ENCODE data around the gene BRCA2.

BRCA2 gene

DNA sequence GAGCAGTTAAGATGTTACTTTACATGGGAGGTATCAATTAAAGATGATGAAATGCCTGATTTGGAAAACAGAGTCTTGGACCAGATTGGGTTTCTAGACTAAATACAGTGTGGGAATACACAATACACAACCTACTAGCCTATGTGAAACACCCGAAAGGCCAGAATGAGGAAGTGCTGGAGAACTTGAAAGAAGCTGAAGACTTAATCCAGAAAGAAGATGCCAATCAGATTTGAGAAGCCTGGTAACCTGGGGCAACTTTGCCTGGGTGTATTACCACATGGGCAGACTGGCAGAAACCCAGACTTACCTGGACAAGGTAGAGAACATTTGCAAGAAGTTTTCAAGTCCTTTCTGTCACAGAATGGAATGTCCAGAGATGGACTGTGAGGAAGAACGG is 69.4 kb downstream of the BRCA2 start:
- no peak for DNase-seq

DNA sequence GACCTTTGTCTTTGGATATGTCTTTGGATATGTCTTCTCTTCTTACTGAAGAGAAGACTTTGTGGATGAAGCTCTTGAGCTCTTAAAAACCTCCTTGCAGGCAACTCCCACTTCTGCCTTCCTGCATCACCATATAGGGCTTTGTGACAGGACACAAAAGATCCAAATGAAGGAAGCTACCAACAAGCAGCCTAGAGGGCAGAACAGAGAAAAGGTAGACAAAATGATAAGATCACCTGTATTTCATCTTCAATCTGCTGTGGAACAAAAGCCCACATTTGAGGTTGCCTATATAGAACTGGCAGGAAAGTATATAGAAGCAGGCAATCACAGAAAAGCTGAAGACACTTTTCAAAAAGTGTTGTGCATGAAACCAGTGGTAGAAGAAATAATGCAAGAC is 70.1 kb downstream of the BRCA2 start:
- DNase-seq = no peak

- DNase-seq = no peak
Observed at GRCh38 chr13:32390048-32390447, 74.7 kb downstream of the BRCA2 start.

DNA sequence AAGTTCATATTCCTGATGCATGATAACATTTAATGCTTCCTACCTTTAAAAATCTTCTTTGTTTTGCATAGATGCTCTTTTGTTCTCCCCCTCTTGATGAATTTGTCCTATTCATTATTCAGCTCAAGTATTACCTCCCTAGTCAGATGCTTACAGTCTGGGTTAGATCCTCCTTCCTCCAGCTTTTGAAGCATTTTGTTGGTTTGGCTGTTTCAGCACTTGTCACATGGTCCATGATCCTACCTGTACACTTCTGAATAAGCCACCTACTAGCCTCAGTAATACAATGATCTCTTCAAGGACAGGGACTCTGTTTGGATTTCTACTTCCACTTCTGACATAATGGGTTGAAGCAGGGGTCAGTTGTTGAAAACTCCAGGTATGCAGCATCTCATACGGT is 75.2 kb downstream of the BRCA2 start:
- no peak for DNase-seq

DNA sequence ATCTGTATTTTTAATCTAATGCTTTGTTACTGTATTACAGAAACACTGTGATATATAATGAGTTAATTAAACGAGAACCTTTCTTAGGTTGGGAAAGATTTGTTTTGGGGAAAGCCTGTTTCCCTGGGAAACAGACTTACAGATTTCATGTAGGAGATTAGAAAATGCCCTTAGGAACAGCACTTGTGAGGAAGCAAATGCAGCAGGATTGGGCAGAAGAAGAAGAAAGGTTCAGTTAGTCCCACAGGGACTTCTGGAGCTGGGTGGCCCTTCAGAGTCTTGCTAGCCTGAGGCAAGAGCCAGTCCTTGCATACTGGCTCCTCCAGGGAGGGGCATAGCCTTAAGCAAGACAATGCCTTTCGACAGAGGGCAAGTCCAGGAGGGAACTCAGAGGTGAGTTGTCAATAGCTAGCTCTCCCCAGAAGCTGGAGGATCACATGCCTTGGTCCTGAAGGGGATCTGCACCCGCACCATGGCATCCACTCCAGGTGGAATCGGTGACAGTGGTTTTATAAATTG is 75.9 kb downstream of the BRCA2 start:
- no peak for DNase-seq

DNA sequence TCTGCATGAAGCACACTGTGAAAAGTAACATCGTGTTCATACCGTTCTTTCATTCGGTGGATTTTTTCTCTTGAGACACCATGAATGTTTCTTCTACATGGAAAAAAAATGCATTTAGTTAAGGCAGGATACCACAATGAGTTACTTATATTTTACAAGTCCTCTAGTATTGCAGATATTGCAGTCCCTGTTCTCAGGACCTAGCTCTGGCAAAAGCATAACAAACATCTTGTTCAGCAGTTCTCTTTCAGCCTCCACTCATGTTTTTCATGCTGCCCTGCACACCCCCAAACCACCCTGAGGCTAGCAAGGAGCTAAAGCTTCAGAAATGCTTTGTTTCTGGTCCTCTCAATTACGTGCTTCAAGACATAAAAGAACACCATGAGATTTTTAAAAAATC is 87.8 kb downstream of the BRCA2 start:
- no peak for DNase-seq

GRCh38 chr13:32407854-32408253 is 92.5 kb downstream of the BRCA2 start:
- DNase-seq = no peak

GRCh38 chr13:32408296-32409000 is 93.1 kb downstream of the BRCA2 start:
- DNase-seq = no peak

DNA sequence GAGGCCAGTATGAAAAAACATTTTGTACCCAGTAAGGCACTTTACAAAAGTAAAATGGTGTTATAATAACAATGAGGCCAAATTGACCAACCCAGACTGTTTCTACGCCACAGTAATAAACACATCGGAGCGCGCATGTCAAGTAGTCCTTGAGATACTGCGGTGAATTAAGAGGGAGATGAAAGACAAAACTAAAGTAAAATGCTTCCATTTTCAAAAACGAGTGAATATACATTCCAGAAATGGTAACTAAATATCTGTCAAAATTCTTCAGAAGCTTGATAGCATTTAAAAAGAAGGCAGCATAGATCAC is 93.6 kb downstream of the BRCA2 start:
- no peak for DNase-seq

DNA sequence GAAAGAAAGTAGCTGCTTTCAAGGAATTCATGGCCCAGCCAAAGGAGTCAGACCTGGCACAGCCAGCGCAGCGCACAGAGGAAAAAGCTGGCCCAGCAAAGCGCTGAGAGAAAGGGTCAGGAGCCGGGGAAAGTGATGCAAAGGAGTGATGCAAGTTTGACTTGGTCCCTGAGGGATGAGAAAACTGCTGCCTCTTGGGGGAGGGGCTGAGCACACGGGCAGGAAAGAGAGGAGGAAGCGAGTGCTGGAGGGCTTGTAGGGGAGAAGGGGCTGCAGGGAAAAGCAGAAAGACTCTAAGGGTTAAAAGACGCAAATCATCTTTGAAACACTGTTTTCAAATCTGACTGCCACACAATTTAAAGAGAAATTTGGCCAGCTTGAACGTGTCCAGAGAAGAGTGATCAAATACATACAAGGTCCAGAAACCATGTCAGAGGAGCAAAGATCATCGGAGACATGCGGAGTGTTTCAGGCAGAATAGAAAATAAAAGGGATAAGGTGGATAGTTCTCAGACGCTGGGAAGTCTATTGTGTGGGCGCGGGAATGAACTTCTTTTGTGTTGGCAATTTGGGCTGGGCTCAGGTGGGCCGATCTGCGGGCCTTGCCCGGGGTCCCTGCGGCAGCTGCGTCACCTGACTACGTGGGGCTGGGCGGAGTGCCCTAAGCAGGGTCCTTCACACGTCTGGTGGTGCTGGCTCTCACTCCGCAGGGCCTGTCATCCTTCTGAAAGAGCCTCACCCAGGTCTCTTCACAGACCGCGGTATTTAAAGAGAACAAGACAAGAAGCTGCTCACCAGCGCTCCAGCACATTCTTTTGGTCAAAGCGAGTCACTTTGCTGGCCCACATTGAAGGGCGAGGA is 94.5 kb downstream of the BRCA2 start:
- DNase-seq = peak in 9 of 56 donors; percentile 5 to 51 (median 24)

GRCh38 chr13:32413284-32413683 is 98.0 kb downstream of the BRCA2 start:
- DNase-seq = no peak

DNA sequence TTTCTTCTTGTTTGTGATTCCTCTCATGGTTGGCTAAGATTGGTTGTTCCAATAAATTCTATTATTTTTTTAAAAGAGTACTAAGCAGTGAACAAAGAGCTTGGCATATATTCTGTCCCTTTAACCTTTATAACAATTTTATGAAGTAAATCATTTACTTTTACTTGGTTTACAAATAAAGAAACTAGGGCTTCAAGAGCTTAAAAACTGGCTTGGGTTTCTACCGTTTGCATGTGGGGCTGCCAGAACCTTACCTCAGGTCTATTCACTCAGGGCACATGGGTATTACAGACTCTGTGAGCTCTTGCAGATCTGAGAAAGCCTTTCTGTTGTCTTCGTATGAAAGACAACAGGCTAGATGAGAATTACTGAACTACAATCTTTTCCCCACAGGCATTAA is 99.3 kb downstream of the BRCA2 start:
- DNase-seq = no peak

DNA sequence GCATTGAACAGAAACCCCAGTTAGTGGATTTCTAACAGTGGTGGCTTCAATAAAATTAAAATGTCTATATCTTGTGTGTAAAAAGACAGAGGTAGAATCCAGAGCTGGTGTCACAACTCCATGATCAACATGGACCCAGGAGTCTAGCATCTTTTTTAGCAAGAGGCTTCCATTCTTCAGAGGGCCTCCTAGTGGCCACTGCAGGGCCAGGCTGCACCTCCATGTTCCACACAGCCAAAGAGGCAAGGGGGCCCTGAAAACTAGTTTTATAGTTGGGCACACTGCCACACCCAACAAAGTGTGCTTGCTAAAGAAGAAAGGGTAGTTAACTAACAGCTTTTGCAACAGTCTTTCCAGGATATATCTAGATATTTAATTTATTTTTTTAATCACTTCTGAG is 99.7 kb downstream of the BRCA2 start:
- DNase-seq = no peak

- DNase-seq = no peak
Observed at GRCh38 chr13:32417995-32418394, 102.7 kb downstream of the BRCA2 start.

DNA sequence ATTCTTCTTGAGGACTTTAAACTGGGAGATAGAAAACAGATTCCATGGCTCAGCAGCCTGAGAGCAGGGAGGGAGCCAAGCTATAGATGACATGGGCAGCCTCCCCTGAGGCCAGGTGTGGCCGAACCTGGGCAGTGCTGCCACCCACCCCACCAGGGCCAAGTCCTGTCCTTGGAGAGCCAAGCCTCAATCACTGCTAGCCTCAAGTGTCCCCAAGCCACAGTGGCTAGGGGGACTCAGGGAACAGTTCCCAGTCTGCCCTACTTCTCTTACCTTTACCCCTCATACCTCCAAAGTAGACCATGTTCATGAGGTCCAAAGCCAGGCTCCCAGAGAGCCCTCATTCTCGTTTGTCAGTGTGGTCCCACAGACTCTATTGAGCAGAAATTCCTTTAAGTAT is 104.6 kb downstream of the BRCA2 start:
- DNase-seq = no peak

DNA sequence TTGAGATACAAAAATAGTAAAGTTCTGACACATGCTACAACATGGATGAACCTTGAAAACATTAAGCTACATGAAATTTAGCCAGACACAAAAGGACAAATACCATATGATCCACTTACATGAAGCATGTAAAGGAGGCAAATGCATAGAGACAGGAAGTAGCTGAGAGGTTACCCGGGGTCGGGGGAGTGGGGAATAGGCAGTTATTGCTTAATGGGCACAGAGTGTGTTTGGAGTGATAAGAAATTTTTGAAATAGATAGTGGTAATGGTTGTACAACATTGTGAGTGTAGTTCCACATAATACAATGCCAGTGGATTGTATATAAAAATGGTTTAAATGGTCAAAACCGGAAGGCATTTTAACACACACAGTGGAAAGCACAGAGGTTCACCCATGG is 108.3 kb downstream of the BRCA2 start:
- DNase-seq = no peak

DNA sequence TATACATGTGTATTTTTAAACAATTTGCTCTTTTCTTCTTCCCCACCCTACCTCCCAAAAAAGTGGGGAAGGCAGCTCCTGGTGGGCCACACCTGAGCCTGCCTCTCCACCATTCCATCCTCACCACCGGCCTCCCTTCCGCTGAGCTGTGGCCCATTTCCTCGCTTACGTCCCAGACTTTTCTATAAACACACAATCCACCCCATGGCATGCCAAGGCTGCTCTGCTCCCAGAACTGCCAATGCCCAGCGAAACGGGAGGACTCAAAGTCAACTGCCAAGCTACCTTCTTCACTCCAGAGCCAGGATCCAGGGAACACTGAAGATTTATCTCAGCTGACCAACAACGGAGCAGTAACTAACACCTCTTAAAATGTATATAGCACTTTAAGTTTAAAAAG is 109.8 kb downstream of the BRCA2 start:
- DNase-seq = no peak

DNA sequence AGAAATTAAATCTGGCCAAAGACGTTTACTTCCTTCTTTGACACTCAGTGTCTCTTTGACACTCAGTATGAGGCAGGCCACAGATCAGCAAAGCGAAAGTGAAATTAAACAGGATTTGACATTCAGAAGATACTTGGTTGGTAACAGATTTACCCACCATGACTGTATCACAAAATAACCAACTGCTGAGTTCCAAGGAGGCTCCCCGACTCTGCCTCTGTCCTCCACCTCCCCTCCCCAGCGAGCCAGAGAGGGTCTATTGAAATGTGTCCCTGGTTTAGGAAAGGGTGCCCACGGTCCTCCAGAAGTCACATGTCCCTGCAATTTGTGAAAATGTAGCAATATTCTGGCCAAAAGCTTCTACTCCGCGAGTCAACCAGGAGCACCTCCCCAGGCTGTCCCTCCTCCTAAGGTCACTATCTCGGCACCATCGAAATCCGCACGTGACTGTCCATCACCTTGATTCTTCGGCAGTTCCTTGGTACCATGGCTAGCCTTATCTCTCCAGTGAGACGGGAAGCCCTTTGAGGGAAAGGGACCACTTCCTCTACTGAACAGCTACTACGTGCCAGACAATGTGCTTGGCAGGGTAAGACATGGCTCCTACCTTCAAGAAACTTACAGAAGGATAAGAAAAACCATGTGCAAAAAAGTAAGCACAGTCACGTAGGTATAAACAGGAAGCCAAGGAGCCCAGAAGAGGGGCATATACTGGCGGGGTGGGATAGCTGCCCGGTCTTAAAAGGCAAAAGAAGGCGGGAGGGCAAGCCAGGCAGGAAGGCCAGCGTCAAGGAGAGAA is 111.1 kb downstream of the BRCA2 start:
- peak in 5 of 56 donors; percentile 22 to 50 (median 24) for DNase-seq

DNA sequence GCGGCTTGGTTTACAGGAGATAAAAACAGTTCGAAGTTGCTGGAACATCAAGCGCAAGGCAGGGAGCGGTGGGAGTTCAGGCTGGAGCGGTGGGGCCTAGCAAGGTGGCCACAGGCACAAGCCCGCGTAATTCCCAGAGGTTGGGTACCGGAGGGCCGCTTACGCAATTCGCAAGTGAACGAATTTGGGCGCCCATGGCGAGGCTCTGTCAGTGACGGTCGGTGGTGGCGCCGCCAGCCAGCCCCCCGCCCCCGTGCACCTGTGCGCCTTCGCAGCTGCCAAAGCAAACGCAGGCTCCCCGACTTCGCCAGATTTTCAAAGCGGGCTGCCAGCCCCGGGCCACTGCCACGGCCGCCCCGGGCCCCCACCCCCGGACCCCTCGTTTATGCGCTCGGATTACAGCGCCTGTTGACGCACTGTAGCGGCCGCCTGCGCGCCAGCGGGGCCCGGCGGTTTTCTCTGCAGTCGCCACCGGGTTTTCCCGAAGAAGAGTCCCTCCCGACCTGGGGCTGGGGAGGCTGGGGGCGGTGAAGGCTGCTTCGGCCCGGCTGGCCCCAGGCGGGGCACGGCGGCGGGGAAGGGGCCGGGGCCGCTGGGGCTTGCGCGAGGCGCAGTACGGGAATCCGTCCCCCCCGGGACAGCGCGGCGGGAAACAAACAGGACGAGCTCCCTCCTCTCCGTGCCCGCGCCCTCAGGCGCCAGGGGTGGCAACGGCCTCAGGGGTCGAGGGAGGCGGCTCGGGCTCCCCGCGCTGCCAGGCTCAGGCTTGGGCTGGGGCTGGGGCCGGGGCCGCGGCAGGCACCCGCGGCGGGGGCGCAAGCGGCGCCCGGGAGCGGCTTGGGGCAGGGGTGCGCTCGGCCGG is 111.9 kb downstream of the BRCA2 start:
- DNase-seq = peak in 43 of 56 donors; percentile 26 to 71 (median 46)

DNA sequence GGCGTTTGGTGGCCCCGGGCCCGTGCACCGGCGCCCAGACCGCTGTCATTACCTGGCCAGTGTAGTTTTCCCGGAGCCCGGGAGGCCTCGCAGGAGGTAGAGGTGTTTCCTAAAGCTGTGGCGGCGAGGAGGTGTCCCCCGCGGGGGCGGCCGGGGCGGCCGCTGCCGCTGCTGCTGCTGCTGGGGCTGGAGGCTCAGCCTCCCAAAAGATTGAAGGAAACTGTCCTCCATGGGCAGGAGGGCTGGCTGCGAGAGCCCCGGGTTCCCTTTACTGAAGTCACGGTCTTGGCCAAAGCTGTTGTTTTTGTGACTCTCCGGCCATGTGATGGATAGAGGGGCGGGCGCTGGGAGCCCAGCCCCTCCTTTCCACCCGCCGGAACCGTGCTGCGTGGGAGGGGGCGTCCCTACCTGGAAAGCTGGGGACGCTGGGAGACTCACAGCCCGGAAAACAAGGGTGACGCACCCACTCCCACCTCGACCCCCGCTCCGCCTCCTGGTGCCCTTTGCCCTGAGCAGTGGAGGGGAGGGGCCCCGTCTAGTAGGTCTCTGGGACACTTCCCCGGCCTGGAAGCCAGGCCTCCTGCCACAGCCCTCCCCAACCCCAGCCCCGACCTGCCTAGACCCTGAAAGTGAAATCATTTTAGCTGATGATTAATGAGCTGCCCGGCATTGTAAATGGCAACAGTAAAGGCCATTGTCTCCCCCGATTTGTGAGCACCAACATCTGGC is 112.7 kb downstream of the BRCA2 start, which contains the start of gene N4BP2L1:
Gene N4BP2L1, minus strand, starts transcription at position 279 of the 729 bp plus-strand sequence. Its CDS starts 48 bp downstream, at position 231.
- peak in 54 of 56 donors; percentile 13 to 97 (median 72) for DNase-seq

Measured in nucleus accumbens (tissue), 56 donors.